WERI-Rb-1 (cell line): ENCODE results near the gene ARHGEF10L.

Experiments
- DNase-seq: peaks from one replicate; pipeline ENCODE4 v3.0.0-alpha.2; 2020
- H3K27ac ChIP-seq: fragments of 250-450 bp; sonication (Bioruptor Pico); 2 replicates; pipeline ENCODE4 v1.5.1; 2020; ENCODE audit warnings: mild to moderate bottlenecking, moderate library complexity
- H3K27me3 ChIP-seq: fragments of 250-450 bp; sonication (Bioruptor Pico); 2 replicates; pipeline ENCODE4 v1.5.1; 2021; ENCODE audit warnings: mild to moderate bottlenecking, low read depth, moderate library complexity; ENCODE audit not compliant: insufficient read depth, severe bottlenecking
- H3K36me3 ChIP-seq: fragments of 250-450 bp; sonication (Bioruptor Pico); 2 replicates; pipeline ENCODE4 v1.5.1; 2020; ENCODE audit warnings: mild to moderate bottlenecking, moderate library complexity
- H3K4me3 ChIP-seq: 2 replicates; pipeline ENCODE4 v1.5.1; 2011; ENCODE audit warnings: low read depth, mild to moderate bottlenecking, control low read depth, low read length
- H3K9me3 ChIP-seq: fragments of 250-450 bp; sonication (Bioruptor Pico); 2 replicates; pipeline ENCODE4 v1.5.1; 2021; ENCODE audit warnings: mild to moderate bottlenecking, moderate library complexity; ENCODE audit not compliant: severe bottlenecking
- CTCF ChIP-seq: IDR thresholded peaks from 2 replicates; pipeline ENCODE4 v1.5.1; 2011; ENCODE audit warnings: low read depth, mild to moderate bottlenecking, control low read depth, inconsistent platforms, low read length

ARHGEF10L gene

GRCh38 chr1:17611991-17612390, 72.5 kb downstream of the ARHGEF10L start:
- DNase-seq, result no peak
- Histone ChIP-seq H3K9me3 (no peaks in the 10 kb centered on the region), H3K27ac (no peak overlapping the region), H3K4me3 (no peak overlapping the region), H3K36me3 (peaks cover 3% of the 10 kb centered on the region), H3K27me3 (no peaks in the 10 kb centered on the region)
- TF ChIP-seq CTCF, result no peak

GRCh38 chr1:17612831-17613230, 73.3 kb downstream of the ARHGEF10L start:
- Histone ChIP-seq H3K36me3 (peaks cover 2% of the 10 kb centered on the region; the same call in 1 of the 2 replicates), H3K9me3 (no peaks in the 10 kb centered on the region), H3K27ac (no peak overlapping the region), H3K4me3 (no peak overlapping the region), H3K27me3 (no peaks in the 10 kb centered on the region)
- no peak for DNase-seq
- TF ChIP-seq CTCF, result no peak

- H3K36me3 ChIP-seq, result no peaks in the 10 kb centered on the region; the same call in 1 of the 2 replicates
- TF ChIP-seq CTCF, result no peak
- no peaks in the 10 kb centered on the region for H3K27me3 ChIP-seq
- no peaks in the 10 kb centered on the region for H3K9me3 ChIP-seq
- H3K27ac ChIP-seq, result no peak overlapping the region
- no peak for DNase-seq
- no peak overlapping the region for H3K4me3 ChIP-seq
Measured at GRCh38 chr1:17614586-17614985, 75.1 kb downstream of the ARHGEF10L start.

- no peaks in the 10 kb centered on the region for H3K9me3 ChIP-seq
- no peak for DNase-seq
- no peak overlapping the region for H3K4me3 ChIP-seq
- no peaks in the 10 kb centered on the region for H3K27me3 ChIP-seq
- H3K36me3 ChIP-seq, result no peaks in the 10 kb centered on the region; the same call in 1 of the 2 replicates
- no peak for TF ChIP-seq CTCF
- no peak overlapping the region for H3K27ac ChIP-seq
Measured at GRCh38 chr1:17615157-17615556, 75.7 kb downstream of the ARHGEF10L start.

- no peak for DNase-seq
- no peaks in the 10 kb centered on the region; the same call in 1 of the 2 replicates for H3K36me3 ChIP-seq
- H3K4me3 ChIP-seq, result no peak overlapping the region
- H3K27ac ChIP-seq, result no peak overlapping the region
- no peaks in the 10 kb centered on the region for H3K9me3 ChIP-seq
- no peak for TF ChIP-seq CTCF
- H3K27me3 ChIP-seq, result no peaks in the 10 kb centered on the region
Measured at GRCh38 chr1:17615959-17616358, 76.5 kb downstream of the ARHGEF10L start.

GRCh38 chr1:17616731-17617279, 77.3 kb downstream of the ARHGEF10L start:
- no peak overlapping the region for H3K4me3 ChIP-seq
- H3K27ac ChIP-seq, result no peak overlapping the region
- DNase-seq, result no peak
- no peaks in the 10 kb centered on the region for H3K27me3 ChIP-seq
- H3K9me3 ChIP-seq, result no peaks in the 10 kb centered on the region
- no peaks in the 10 kb centered on the region; the same call in 1 of the 2 replicates for H3K36me3 ChIP-seq
- TF ChIP-seq CTCF, result no peak
